ENCODE data around the gene LMF2. TPM values are rescaled to one million over a fixed set of nuclear protein-coding genes. Genes with fewer than 3 reads are reported as not detected.

Gene LMF2
- total RNA-seq, 2 experiments from 2014 or later = 49.2 to 50.7 TPM

GRCh38 chr22:50547263-50547985 lies 39.9 kb upstream of the LMF2 start:
- no peak for DNase-seq (ENCODE audit: low spot score)
- Histone ChIP-seq H2AFZ (ENCODE audit: low read length) (no peak overlapping the region), H3K4me2 (ENCODE audit: low read length) (no peak overlapping the region), H4K20me1 (ENCODE audit: insufficient read depth, low read length) (no peaks in the 10 kb centered on the region), H3K9me2 (ENCODE audit: insufficient read depth, low read length) (no peaks in the 10 kb centered on the region), H3K79me2 (ENCODE audit: insufficient read depth, low read depth, low read length) (no peaks in the 10 kb centered on the region), H3K36me3 (ENCODE audit: insufficient read depth, low read length) (no peaks in the 10 kb centered on the region), H3K27ac (ENCODE audit: low read depth, low read length, poor library complexity, severe bottlenecking) (no peak overlapping the region), H3K9me3 (ENCODE audit: low read length) (no peaks in the 10 kb centered on the region), H3K4me1 (ENCODE audit: insufficient read depth, low read length, poor library complexity, severe bottlenecking) (peaks cover 35% of the 10 kb centered on the region), H3K4me3 (ENCODE audit: low read depth, low read length, poor library complexity, severe bottlenecking) (no peak overlapping the region)
- CTCF ChIA-PET (ENCODE audit: unreplicated experiment) = interaction anchor here (0.9 kb wide), 1 partner anchor 16 kb away, joined by 5 read pairs; the partner anchor contains the start of gene SYCE3
- intact Hi-C loops (cut with micrococcal nuclease; ENCODE audit: unreplicated experiment) = no loop called here
- POLR2A ChIA-PET = interaction anchor here (0.5 to 1.8 kb wide), 2 partner anchors 8 to 14 kb away, joined by 3 to 9 read pairs; no protein-coding TSS in a partner anchor
- no TSS peak for BruUV-seq (replicated peaks)
- TF ChIP-seq CTCF (conservative IDR thresholded peaks at IDR 0.05; ENCODE audit: low read length) = no peak
- TF ChIP-seq EZH2phosphoT487 (IDR thresholded peaks at IDR 0.05; ENCODE audit: borderline replicate concordance, low read depth, low read length) = no peak

DNA sequence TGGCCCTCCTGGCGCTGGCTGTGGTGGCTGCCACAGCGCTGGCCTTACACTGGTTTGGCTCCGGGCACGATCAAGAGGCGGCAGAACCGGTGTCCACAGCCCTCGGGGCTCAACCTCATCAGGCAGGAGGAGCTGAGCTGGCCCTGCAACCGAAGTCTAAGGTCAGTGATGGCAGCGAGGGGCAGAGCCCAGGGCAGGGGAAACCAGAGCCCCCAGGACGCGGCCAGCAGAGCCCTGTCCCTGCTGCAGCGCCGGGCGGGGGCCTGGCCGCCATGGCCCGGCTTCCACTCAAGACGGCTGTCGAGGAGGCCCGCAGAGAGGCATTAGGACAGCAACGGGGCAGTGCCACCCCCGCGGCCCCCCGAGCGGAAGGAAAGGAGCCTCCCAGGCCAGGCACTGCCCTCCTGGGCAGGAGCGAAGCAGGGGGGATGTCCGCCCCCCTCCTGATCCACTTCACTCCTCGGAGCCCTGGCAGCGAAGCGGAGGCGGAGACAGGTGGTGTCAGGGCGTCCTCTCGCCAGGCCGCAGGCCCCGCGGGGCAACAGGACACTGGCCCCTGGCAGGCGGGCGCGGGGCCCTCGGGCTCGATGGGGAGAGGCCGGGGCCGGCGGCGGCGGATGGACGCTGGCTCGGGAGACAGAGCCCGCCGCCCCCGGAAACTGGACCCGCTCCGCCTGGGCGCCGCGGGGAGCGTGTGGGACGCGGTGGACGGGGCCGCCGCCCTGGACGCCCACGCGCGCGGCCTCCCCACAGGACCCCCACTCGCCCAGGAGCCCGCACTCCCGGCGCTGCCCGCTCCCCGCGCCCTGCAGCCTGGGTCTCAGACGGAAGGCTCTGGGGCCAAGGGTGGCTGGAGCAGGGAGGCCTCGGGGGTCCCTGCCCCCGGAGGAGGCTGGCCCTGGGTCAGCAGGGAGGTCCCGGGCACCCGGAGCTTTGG lies 39.1 kb upstream of the LMF2 start:
- no peak overlapping the region for H3K27ac ChIP-seq (ENCODE audit: low read depth, low read length, poor library complexity, severe bottlenecking)
- ChIA-PET POLR2A (interaction anchor here (1.8 kb wide), 1 partner anchor 7 kb away, joined by 9 read pairs; no protein-coding TSS in a partner anchor), CTCF (ENCODE audit: unreplicated experiment) (interaction anchor here (0.9 kb wide), 1 partner anchor 16 kb away, joined by 5 read pairs; the partner anchor contains the start of gene SYCE3)
- peaks cover 36% of the 10 kb centered on the region for H3K4me1 ChIP-seq (ENCODE audit: insufficient read depth, low read length, poor library complexity, severe bottlenecking)
- H2AFZ ChIP-seq (ENCODE audit: low read length) = no peak overlapping the region
- BruUV-seq (replicated peaks) = no TSS peak
- H3K36me3 ChIP-seq (ENCODE audit: insufficient read depth, low read length) = no peaks in the 10 kb centered on the region
- no peak for DNase-seq (ENCODE audit: low spot score)
- H3K4me3 ChIP-seq (ENCODE audit: low read depth, low read length, poor library complexity, severe bottlenecking) = no peak overlapping the region
- no peaks in the 10 kb centered on the region for H4K20me1 ChIP-seq (ENCODE audit: insufficient read depth, low read length)
- H3K9me2 ChIP-seq (ENCODE audit: insufficient read depth, low read length) = no peaks in the 10 kb centered on the region
- TF ChIP-seq EZH2phosphoT487 (IDR thresholded peaks at IDR 0.05; ENCODE audit: borderline replicate concordance, low read depth, low read length) (no peak), CTCF (conservative IDR thresholded peaks at IDR 0.05; ENCODE audit: low read length) (no peak)
- no peak overlapping the region for H3K4me2 ChIP-seq (ENCODE audit: low read length)
- H3K9me3 ChIP-seq (ENCODE audit: low read length) = no peaks in the 10 kb centered on the region
- H3K79me2 ChIP-seq (ENCODE audit: insufficient read depth, low read depth, low read length) = no peaks in the 10 kb centered on the region
- intact Hi-C loops (cut with micrococcal nuclease; ENCODE audit: unreplicated experiment) = no loop called here

Measured in OCI-LY7 (cell line).